GM21723 (cell line): ENCODE data around the gene SHISA8.

Experiments
- ATAC-seq: cut with Tn5 transposase; IDR thresholded peaks from one replicate; pipeline ENCODE4 v1.9.1; 2021; ENCODE audit warnings: mild to moderate bottlenecking, moderate library complexity; ENCODE audit not compliant: unreplicated experiment

The SHISA8 gene

DNA sequence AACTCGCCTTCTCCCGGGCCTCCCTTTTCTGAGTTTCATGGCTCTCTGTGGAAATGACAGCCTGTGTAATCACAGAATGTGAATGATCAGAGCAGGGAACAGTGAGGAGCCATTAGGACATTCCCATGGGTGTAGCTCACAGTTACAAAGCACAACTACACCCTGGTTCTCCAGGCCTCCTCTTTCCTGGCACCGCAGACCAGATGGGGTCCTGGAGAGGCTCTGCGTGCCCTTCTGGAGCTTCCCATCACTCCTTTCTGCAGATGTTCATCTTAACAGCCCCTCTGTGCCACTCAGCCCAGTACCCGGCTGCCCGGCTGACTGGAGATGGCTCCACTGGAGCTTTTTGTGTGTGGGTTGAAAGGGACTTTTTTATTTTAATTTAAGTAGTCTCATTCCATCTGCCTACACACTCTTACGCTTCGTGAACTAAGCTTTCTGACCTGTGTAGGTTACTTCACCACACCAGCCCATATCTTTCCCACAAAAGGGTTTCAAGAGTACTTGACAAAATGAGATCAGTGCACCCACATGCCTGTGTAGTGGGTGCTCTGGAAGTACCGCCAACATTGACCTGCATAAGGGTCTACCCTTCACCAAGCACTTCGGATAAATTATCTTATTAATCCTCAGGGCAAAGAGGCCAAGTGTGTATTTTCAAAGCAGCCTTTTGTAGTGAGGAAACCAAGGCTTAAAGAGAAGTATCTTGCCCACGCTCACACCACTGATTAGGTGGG is 52.2 kb downstream of the SHISA8 start:
- ATAC-seq: peak; percentile 56

DNA sequence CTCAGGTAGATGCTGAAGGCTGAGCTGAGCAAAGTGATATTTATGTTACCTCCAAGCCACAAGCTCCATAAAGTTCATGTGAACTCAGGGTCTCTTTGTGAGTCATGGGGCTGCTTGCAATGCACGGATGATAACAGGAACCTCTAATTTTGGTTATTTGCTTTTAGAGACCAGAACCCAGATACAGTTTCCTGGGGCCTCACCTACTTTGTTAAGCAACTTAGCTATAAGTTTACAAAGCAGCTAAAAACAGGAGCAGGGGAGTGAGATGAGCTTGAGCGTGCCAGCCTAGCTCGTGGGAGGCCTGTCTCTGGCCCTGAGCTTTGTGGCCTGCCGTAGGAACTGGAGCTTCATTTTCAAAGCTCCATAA is 52.7 kb downstream of the SHISA8 start:
- peak; percentile 50 for ATAC-seq
